Measurements from ENCODE around the gene NEK1.

The NEK1 gene

DNA sequence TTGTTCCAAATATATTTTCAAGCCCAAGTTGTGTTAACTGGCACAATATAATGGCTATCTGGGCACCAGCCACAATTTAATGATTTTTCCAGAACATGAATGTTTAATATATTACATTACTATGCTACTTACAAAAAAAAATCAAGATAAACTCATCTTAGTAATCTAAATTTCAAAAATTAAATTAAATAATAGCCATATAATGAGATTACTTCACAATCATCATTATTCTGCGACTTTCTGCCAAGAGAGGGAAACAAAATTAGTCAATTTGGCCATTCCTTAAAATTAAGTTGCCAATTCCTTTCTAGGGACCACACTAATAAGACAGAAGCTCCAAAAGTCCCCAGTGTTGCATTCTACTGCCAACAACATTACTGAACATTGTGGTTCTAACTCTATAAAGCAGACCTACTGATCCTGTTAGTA, 7.5 kb downstream of the NEK1 start:
- Histone ChIP-seq H3K9ac (ENCODE audit: low read length) (no peak overlapping the region), H3K79me1 (ENCODE audit: low read length) (peaks cover 2% of the 10 kb centered on the region), H3K4me2 (ENCODE audit: low read length) (no peak overlapping the region), H4K5ac (ENCODE audit: low read length) (no peak overlapping the region), H3K18ac (ENCODE audit: low read length) (no peak overlapping the region), H2BK5ac (ENCODE audit: low read length) (no peak overlapping the region), H3K36me3 (ENCODE audit: control insufficient read depth, insufficient read depth, low read length) (no peaks in the 10 kb centered on the region), H2BK15ac (replicated peaks; ENCODE audit: low read depth) (no peak overlapping the region), H3K27ac (ENCODE audit: low read depth, low read length) (no peak overlapping the region), H2BK120ac (ENCODE audit: low read depth, low read length) (no peak overlapping the region), H3K4me3 (ENCODE audit: low read length) (no peak overlapping the region), H3K79me2 (ENCODE audit: control insufficient read depth, insufficient read depth, low read length) (no peaks in the 10 kb centered on the region), H3K23ac (ENCODE audit: low read length) (no peak overlapping the region), H4K8ac (ENCODE audit: low read depth, low read length) (no peak overlapping the region), H3K4me1 (ENCODE audit: control insufficient read depth, low read depth, low read length) (no peaks in the 10 kb centered on the region), H3K56ac (ENCODE audit: low read length) (no peak overlapping the region), H2AK5ac (ENCODE audit: low read length) (no peak overlapping the region), H3K27me3 (ENCODE audit: insufficient read depth, low read length, poor library complexity) (no peaks in the 10 kb centered on the region), H3K4ac (ENCODE audit: low read depth, low read length) (no peak overlapping the region)
- no peak for DNase-seq
- no CpG with 5 or more reads among the region's 1 CpG for WGBS (ENCODE audit: extremely low coverage, insufficient coverage, low lambda C conversion rate)

DNA sequence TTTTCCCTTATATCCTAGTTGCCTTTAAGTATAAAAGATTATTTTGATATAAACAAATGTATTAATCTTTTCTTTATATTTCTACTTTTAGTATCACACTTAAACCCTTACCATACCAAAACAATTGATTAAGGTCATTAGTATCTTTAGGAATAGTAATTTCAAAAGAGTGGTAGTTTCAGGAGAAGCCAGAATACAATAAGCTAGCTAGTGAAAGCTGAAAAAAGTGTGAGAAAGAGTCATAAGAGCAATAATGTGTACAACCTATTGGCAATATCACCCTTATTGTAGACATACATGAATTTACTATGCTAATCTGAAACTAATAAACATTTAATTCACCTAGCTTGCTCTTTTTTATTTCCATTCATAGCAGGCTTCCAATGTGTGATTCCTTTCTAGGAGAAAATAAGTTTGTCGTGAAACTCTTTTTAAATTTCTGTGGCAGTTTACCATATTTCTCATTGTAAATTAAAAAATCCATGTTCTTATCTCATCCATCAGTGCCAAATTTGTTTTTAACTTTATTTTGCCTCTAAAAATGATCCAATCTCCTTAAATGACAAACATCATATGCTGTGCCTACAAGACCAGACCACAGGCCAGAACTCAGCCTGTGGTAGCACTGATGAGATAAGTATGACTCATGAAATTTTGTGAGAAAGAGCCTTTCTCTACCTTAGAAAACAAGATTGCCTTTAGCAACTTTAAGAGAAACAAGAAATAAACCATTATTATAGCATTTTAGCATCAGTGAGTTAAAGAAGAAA, 8.1 kb downstream of the NEK1 start:
- Histone ChIP-seq H3K36me3 (ENCODE audit: control insufficient read depth, insufficient read depth, low read length) (no peaks in the 10 kb centered on the region), H3K4me1 (ENCODE audit: control insufficient read depth, low read depth, low read length) (no peaks in the 10 kb centered on the region), H4K8ac (ENCODE audit: low read depth, low read length) (no peak overlapping the region), H3K4me2 (ENCODE audit: low read length) (no peak overlapping the region), H3K79me1 (ENCODE audit: low read length) (peaks cover 2% of the 10 kb centered on the region), H3K79me2 (ENCODE audit: control insufficient read depth, insufficient read depth, low read length) (no peaks in the 10 kb centered on the region), H2AK5ac (ENCODE audit: low read length) (no peak overlapping the region), H3K23ac (ENCODE audit: low read length) (no peak overlapping the region), H2BK15ac (replicated peaks; ENCODE audit: low read depth) (no peak overlapping the region), H3K27ac (ENCODE audit: low read depth, low read length) (no peak overlapping the region), H2BK5ac (ENCODE audit: low read length) (no peak overlapping the region), H3K56ac (ENCODE audit: low read length) (no peak overlapping the region), H3K4me3 (ENCODE audit: low read length) (no peak overlapping the region), H3K9ac (ENCODE audit: low read length) (no peak overlapping the region), H3K18ac (ENCODE audit: low read length) (no peak overlapping the region), H4K5ac (ENCODE audit: low read length) (no peak overlapping the region), H2BK120ac (ENCODE audit: low read depth, low read length) (no peak overlapping the region), H3K27me3 (ENCODE audit: insufficient read depth, low read length, poor library complexity) (no peaks in the 10 kb centered on the region), H3K4ac (ENCODE audit: low read depth, low read length) (no peak overlapping the region)
- no CpG with 5 or more reads among the region's 1 CpG for WGBS (ENCODE audit: extremely low coverage, insufficient coverage, low lambda C conversion rate)
- peak; percentile 61 for DNase-seq

DNA sequence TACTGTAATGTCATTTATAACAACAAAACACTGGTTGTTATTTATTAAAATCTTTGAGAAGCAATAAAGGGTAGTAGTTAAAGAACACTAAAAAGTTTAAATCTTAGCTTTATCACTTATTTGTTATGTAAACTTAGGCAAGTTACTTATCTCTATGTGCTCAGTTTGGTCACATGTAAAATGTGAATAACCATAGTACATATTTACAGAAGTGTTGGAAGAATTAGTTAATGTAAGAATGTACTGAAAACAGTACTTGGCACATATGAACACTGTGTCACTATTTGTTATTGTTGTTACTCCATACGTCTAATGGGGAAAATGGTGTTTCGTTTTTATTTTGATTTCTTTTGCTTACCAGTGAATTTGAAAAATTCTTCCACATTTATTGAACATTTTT, 9.1 kb downstream of the NEK1 start:
- Histone ChIP-seq H3K4ac (ENCODE audit: low read depth, low read length) (no peak overlapping the region), H2BK120ac (ENCODE audit: low read depth, low read length) (no peak overlapping the region), H3K36me3 (ENCODE audit: control insufficient read depth, insufficient read depth, low read length) (no peaks in the 10 kb centered on the region), H2AK5ac (ENCODE audit: low read length) (no peak overlapping the region), H4K8ac (ENCODE audit: low read depth, low read length) (no peak overlapping the region), H3K4me1 (ENCODE audit: control insufficient read depth, low read depth, low read length) (no peaks in the 10 kb centered on the region), H3K79me2 (ENCODE audit: control insufficient read depth, insufficient read depth, low read length) (no peaks in the 10 kb centered on the region), H3K23ac (ENCODE audit: low read length) (no peak overlapping the region), H4K5ac (ENCODE audit: low read length) (no peak overlapping the region), H2BK5ac (ENCODE audit: low read length) (no peak overlapping the region), H3K4me2 (ENCODE audit: low read length) (no peak overlapping the region), H3K4me3 (ENCODE audit: low read length) (no peak overlapping the region), H3K9ac (ENCODE audit: low read length) (no peak overlapping the region), H2BK15ac (replicated peaks; ENCODE audit: low read depth) (no peak overlapping the region), H3K27me3 (ENCODE audit: insufficient read depth, low read length, poor library complexity) (no peaks in the 10 kb centered on the region), H3K79me1 (ENCODE audit: low read length) (peaks cover 2% of the 10 kb centered on the region), H3K18ac (ENCODE audit: low read length) (no peak overlapping the region), H3K56ac (ENCODE audit: low read length) (no peak overlapping the region), H3K27ac (ENCODE audit: low read depth, low read length) (no peak overlapping the region)
- DNase-seq: no peak
- WGBS (ENCODE audit: extremely low coverage, insufficient coverage, low lambda C conversion rate): no CpG with 5 or more reads among the region's 2 CpGs

DNA sequence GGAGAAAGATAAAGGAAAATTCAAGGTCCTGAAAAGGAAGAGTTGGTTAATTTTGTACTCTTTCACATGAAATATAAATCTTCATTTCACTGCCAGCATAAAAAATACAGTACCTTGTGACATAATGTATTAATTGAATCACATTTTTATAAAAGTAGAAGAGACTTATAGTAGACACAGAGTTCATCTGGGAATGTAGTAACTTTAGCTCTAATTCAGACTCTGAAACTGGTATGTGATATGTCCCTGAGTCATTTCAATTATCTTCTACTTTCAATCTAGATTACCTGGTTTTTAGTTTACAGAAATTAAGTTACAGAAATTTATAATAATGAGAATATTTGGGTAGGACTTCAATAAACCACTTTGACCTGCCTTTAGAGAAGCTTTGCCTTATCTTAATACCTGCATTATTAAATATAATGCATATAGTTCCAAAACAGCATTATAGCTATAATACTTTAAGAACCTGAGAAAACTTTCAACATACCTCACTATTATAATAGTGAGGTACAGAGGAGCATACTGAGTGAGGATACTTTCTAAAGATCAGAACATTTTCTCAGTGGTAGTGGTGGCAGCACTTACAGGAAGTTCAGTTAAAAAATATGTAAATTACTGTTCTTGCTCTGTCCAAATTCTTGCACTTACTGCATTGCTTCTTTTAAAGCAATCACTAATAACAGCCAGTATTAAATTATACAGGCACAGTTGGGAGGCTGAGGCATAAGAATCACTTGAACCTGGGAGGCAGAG, 11.2 kb downstream of the NEK1 start:
- Histone ChIP-seq H3K9ac (ENCODE audit: low read length) (no peak overlapping the region), H3K27ac (ENCODE audit: low read depth, low read length) (no peak overlapping the region), H2BK15ac (replicated peaks; ENCODE audit: low read depth) (no peak overlapping the region), H4K8ac (ENCODE audit: low read depth, low read length) (no peak overlapping the region), H3K18ac (ENCODE audit: low read length) (no peak overlapping the region), H3K4ac (ENCODE audit: low read depth, low read length) (no peak overlapping the region), H2BK120ac (ENCODE audit: low read depth, low read length) (no peak overlapping the region), H3K4me2 (ENCODE audit: low read length) (no peak overlapping the region), H3K79me1 (ENCODE audit: low read length) (no peaks in the 10 kb centered on the region), H2AK5ac (ENCODE audit: low read length) (no peak overlapping the region), H3K23ac (ENCODE audit: low read length) (no peak overlapping the region), H3K4me3 (ENCODE audit: low read length) (no peak overlapping the region), H2BK5ac (ENCODE audit: low read length) (no peak overlapping the region), H3K79me2 (ENCODE audit: control insufficient read depth, insufficient read depth, low read length) (no peaks in the 10 kb centered on the region), H3K36me3 (ENCODE audit: control insufficient read depth, insufficient read depth, low read length) (no peaks in the 10 kb centered on the region), H3K27me3 (ENCODE audit: insufficient read depth, low read length, poor library complexity) (no peaks in the 10 kb centered on the region), H3K4me1 (ENCODE audit: control insufficient read depth, low read depth, low read length) (no peaks in the 10 kb centered on the region), H3K56ac (ENCODE audit: low read length) (no peak overlapping the region), H4K5ac (ENCODE audit: low read length) (no peak overlapping the region)
- no peak for DNase-seq

DNA sequence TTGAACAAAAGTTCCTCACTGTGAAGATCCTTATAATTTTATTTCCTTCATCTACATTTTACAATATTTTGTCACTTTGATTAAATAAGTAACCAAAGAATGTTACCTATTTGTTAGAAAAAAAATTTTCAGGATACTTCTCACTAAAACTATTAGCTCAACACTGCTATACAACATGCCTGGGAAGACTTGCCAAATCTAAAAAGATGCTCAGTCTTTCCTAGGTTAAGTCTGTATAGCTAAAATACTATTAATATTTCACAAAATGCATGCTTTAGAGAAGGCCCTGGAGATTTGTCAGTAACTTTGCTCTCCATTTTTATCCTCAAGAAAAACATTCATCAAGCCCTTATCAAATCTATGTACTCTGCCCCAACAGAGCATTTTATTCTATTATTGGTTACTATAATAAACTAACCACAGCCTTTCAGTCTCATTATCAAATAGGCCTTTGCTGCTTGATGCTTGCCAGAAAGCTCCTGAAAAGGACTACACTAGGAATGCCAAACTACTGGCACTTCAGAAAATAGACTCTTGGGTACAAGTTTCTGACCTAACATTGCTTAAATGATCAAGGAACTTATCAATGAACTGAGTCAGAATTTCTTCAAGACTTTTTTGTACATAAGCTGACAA, 17.7 kb downstream of the NEK1 start:
- H4K8ac ChIP-seq (ENCODE audit: low read depth, low read length): no peak overlapping the region
- no peak overlapping the region for H3K27ac ChIP-seq (ENCODE audit: low read depth, low read length)
- H2BK5ac ChIP-seq (ENCODE audit: low read length): no peak overlapping the region
- no peak overlapping the region for H2BK120ac ChIP-seq (ENCODE audit: low read depth, low read length)
- H3K9ac ChIP-seq (ENCODE audit: low read length): no peak overlapping the region
- H3K56ac ChIP-seq (ENCODE audit: low read length): no peak overlapping the region
- H3K4me1 ChIP-seq (ENCODE audit: control insufficient read depth, low read depth, low read length): no peaks in the 10 kb centered on the region
- H3K79me2 ChIP-seq (ENCODE audit: control insufficient read depth, insufficient read depth, low read length): no peaks in the 10 kb centered on the region
- no peak overlapping the region for H2AK5ac ChIP-seq (ENCODE audit: low read length)
- H3K18ac ChIP-seq (ENCODE audit: low read length): no peak overlapping the region
- no peaks in the 10 kb centered on the region for H3K36me3 ChIP-seq (ENCODE audit: control insufficient read depth, insufficient read depth, low read length)
- no peak overlapping the region for H3K4me2 ChIP-seq (ENCODE audit: low read length)
- no peak overlapping the region for H3K4ac ChIP-seq (ENCODE audit: low read depth, low read length)
- no peaks in the 10 kb centered on the region for H3K79me1 ChIP-seq (ENCODE audit: low read length)
- H3K4me3 ChIP-seq (ENCODE audit: low read length): no peak overlapping the region
- no peak overlapping the region for H4K5ac ChIP-seq (ENCODE audit: low read length)
- H2BK15ac ChIP-seq (replicated peaks; ENCODE audit: low read depth): no peak overlapping the region
- no peaks in the 10 kb centered on the region for H3K27me3 ChIP-seq (ENCODE audit: insufficient read depth, low read length, poor library complexity)
- no peak for DNase-seq
- H3K23ac ChIP-seq (ENCODE audit: low read length): no peak overlapping the region
